K562 (cell line): ENCODE results near the gene FOXO3. TPM values are rescaled to one million over a fixed set of nuclear protein-coding genes. Genes with fewer than 3 reads are reported as not detected.

ENCODE experiments used
- ATAC-seq: fragments of 200-7000 bp; cut with Tn5 transposase; 3 replicates; pipeline ENCODE4 v1.9.1; 2020; ENCODE audit warnings: moderate library complexity
- BruUV-seq: library from RNA; stranded (reverse); fragments of 400-500 nt; replicated peaks from 2 replicates; lab custom pipeline; 2021; lab: Mats Ljungman, UMichigan
- CTCF ChIA-PET: fragments of 300-600 bp; formaldehyde crosslinking; extraction: SDS; loops from one replicate; lab custom pipeline; 2021; ENCODE audit warnings: low intra/inter-chr PET ratio; lab: Yijun Ruan, JAX
- POLR2A ChIA-PET: fragments of 300-600, 350-650 bp; sonication (Branson Sonifier 250); formaldehyde crosslinking; extraction: SDS; loops from one replicate; lab custom pipeline; 2021; ENCODE audit warnings: antibody characterized with exemption, inconsistent platforms; lab: Yijun Ruan, JAX
- DNase-seq, 4 experiments: peaks; one replicate each; pipeline versions ENCODE4 v3.0.0 to v3.0.0-alpha.2; 2011 to 2018; ENCODE audit warnings: low spot score in 3 of 4, mixed read lengths in 3 of 4; ENCODE audit errors: extremely low read depth in 1 of 4
- FAIRE-seq: peaks from 2 replicates; lab custom pipeline; 2011; peaks lifted over from hg19 to GRCh38; lab: Jason Lieb, UNC
- H2AFZ ChIP-seq: 2 replicates; pipeline ENCODE4 v1.6.0; 2011; ENCODE audit warnings: low read depth, low read length, control low read depth, inconsistent platforms
- H3K27ac ChIP-seq: fragments of 200-600 bp; 3 replicates; pipeline ENCODE4 v1.8.0; 2011; ENCODE audit warnings: low read depth, mild to moderate bottlenecking, control low read depth, inconsistent platforms, low read length, moderate library complexity, mixed read lengths; ENCODE audit errors: extremely low read depth
- H3K27me3 ChIP-seq, 2 experiments: fragments of 300-600 bp in 1 of 2; 2 replicates in 1 of 2; 3 replicates in 1 of 2; pipeline versions ENCODE4 v1.6.0 to v1.8.0; 2011; ENCODE audit warnings: inconsistent platforms in 2 of 2, low read length in 2 of 2, mild to moderate bottlenecking in 1 of 2, mixed read lengths in 1 of 2, moderate library complexity in 1 of 2; ENCODE audit not compliant: control insufficient read depth in 2 of 2, insufficient read depth in 2 of 2
- H3K36me3 ChIP-seq: fragments of 300-600 bp; 3 replicates; pipeline ENCODE4 v1.8.0; 2011; ENCODE audit warnings: mild to moderate bottlenecking, low read length, inconsistent platforms; ENCODE audit not compliant: control insufficient read depth, insufficient read depth
- H3K4me1 ChIP-seq, 2 experiments: fragments of 200-600 bp in 1 of 2; replicated peaks in 1 of 2; 2 replicates in 1 of 2; 3 replicates in 1 of 2; pipeline versions ENCODE4 v1.5.1 to v1.8.0; 2011; ENCODE audit warnings: inconsistent platforms in 2 of 2, low read length in 2 of 2, mild to moderate bottlenecking in 1 of 2, mixed read lengths in 1 of 2, moderate library complexity in 1 of 2; ENCODE audit not compliant: control insufficient read depth in 2 of 2, insufficient read depth in 2 of 2
- H3K4me2 ChIP-seq: 2 replicates; pipeline ENCODE4 v1.6.1; 2011; ENCODE audit warnings: low read length, control low read depth, inconsistent platforms, mixed read lengths; ENCODE audit not compliant: insufficient read depth
- H3K4me3 ChIP-seq: fragments of 200-600 bp; sonication (generic), shearing (Covaris generic); 2 replicates; pipeline ENCODE4 v1.5.1; 2016; ENCODE audit warnings: control low read depth, inconsistent platforms
- H3K79me2 ChIP-seq: fragments of 200-600 bp; 3 replicates; pipeline ENCODE4 v1.8.0; 2011; ENCODE audit warnings: low read length, inconsistent platforms; ENCODE audit not compliant: control insufficient read depth, insufficient read depth
- H3K9ac ChIP-seq, 2 experiments: 2 replicates each; pipeline versions ENCODE4 v1.6.0 to v1.6.1; 2011; ENCODE audit warnings: low read depth in 2 of 2, low read length in 2 of 2, control low read depth in 1 of 2, inconsistent platforms in 1 of 2, mild to moderate bottlenecking in 1 of 2, mixed read lengths in 1 of 2; ENCODE audit not compliant: insufficient read depth in 1 of 2
- H3K9me1 ChIP-seq: one replicate; pipeline ENCODE4 v1.6.0; 2011; ENCODE audit warnings: inconsistent platforms, mild to moderate bottlenecking, low read length, moderate library complexity; ENCODE audit not compliant: control insufficient read depth, insufficient read depth
- H3K9me3 ChIP-seq: replicated peaks from 2 replicates; pipeline ENCODE4 v1.5.1; 2011; ENCODE audit warnings: low read depth, low read length, inconsistent platforms; ENCODE audit not compliant: control insufficient read depth, insufficient read depth
- H4K20me1 ChIP-seq: replicated peaks from 2 replicates; pipeline ENCODE4 v1.6.1; 2011; ENCODE audit warnings: low read length, inconsistent platforms, mixed read lengths; ENCODE audit not compliant: control insufficient read depth, insufficient read depth
- ADNP ChIP-seq: fragments of 200-800 bp; sonication (Bioruptor generic); IDR thresholded peaks from 2 replicates; pipeline ENCODE4 v1.6.1; 2016; ENCODE audit warnings: missing genetic modification characterization, missing compliant biosample characterization
- CREB3 ChIP-seq: fragments of 450-650 bp; conservative IDR thresholded peaks from 2 replicates; pipeline ENCODE4 v1.6.1; 2016; ENCODE audit warnings: missing genetic modification characterization, low read depth, mild to moderate bottlenecking, missing compliant biosample characterization, moderate library complexity
- E2F3 ChIP-seq: fragments of 250-450 bp; sonication (Bioruptor Pico); IDR thresholded peaks from 2 replicates; pipeline ENCODE4 v1.4.0; 2020; ENCODE audit warnings: mild to moderate bottlenecking
- ELF1 ChIP-seq: fragments of 200-800 bp; sonication (Bioruptor generic); IDR thresholded peaks from 2 replicates; pipeline ENCODE4 v1.6.1; 2016; ENCODE audit warnings: missing genetic modification characterization, missing compliant biosample characterization
- ETS2 ChIP-seq: IDR thresholded peaks from 2 replicates; pipeline ENCODE4 v1.6.1; 2016; ENCODE audit warnings: borderline replicate concordance, missing genetic modification characterization, mild to moderate bottlenecking, moderate library complexity, missing compliant biosample characterization; ENCODE audit not compliant: poor library complexity, severe bottlenecking
- KAT8 ChIP-seq: fragments of 450-650 bp; IDR thresholded peaks from 2 replicates; pipeline ENCODE4 v1.6.1; 2016; ENCODE audit warnings: low read depth, mild to moderate bottlenecking
- RFX1 ChIP-seq: fragments of 450-650 bp; IDR thresholded peaks from 2 replicates; pipeline ENCODE4 v1.6.1; 2016; ENCODE audit warnings: mild to moderate bottlenecking, moderate library complexity
- SLC30A9 ChIP-seq: fragments of 250-450 bp; sonication (Bioruptor Pico); IDR thresholded peaks from 2 replicates; pipeline ENCODE4 v1.8.0; 2022; ENCODE audit warnings: mild to moderate bottlenecking, moderate library complexity
- SMAD4 ChIP-seq: fragments of 250-450 bp; sonication (Bioruptor Pico); conservative IDR thresholded peaks from 2 replicates; pipeline ENCODE4 v1.8.0; 2021; ENCODE audit warnings: inconsistent platforms, mild to moderate bottlenecking, moderate library complexity
- SMARCE1 ChIP-seq: fragments of 450-650 bp; IDR thresholded peaks from 2 replicates; pipeline ENCODE4 v1.7.1; 2016; ENCODE audit warnings: mild to moderate bottlenecking
- SRSF7 ChIP-seq: fragments of 200-400 bp; formaldehyde crosslinking; optimal IDR thresholded peaks from 2 replicates; pipeline ENCODE3; 2017; ENCODE audit warnings: mild to moderate bottlenecking, low read depth, low read length
- TSC22D4 ChIP-seq: fragments of 450-650 bp; IDR thresholded peaks from 2 replicates; pipeline ENCODE4 v1.6.1; 2016; ENCODE audit warnings: missing genetic modification characterization, missing biosample characterization, control low read depth
- WGBS: fragments of 100-300 bp; shearing (Covaris generic); methylation state at CpG from one replicate; pipeline ENCODE4 v1.1.6; 2016; ENCODE audit warnings: low coverage, mixed read lengths; ENCODE audit not compliant: insufficient coverage; ENCODE audit errors: missing lambda C conversion rate; 5-methylcytosine and 5-hydroxymethylcytosine counted together
- in situ Hi-C: fragments of 300-500 bp; cut with MboI; formaldehyde crosslinking; loops from 4 replicates; pipeline ENCODE4 v1.15.0; 2018; ENCODE audit warnings: inconsistent platforms, mixed read lengths
- intact Hi-C: fragments of 100-400 bp; cut with micrococcal nuclease; formaldehyde crosslinking; loops from 2 replicates; pipeline ENCODE4 v1.14.2; 2022
- polyA plus RNA-seq, 8 experiments: library from polyadenylated mRNA; depleted of rRNA in 4 of 8; stranded (reverse) in 5 of 8; unstranded in 3 of 8; fragments of >200 nt; fragmentation: Nextera tagmentation in 2 of 8; fragmentation: Illumina TruSeq in 1 of 8; extraction: Ambion mirVana in 2 of 8; extraction: Trizol in 1 of 8; gene quantifications; 2 replicates each; pipeline versions ENCODE4 v1.2.1 to v1.2.3, GENCODE V29; 2011 to 2014; ENCODE audit warnings: inconsistent platforms in 1 of 8, missing spikeins in 1 of 8
- total RNA-seq, 7 experiments: library from RNA; depleted of rRNA in 6 of 7; stranded (reverse); fragments of >200 nt in 6 of 7; fragmentation: Illumina TruSeq in 2 of 7; extraction: Trizol in 2 of 7; gene quantifications; 2 replicates each; pipeline versions ENCODE4 v1.2.1 to v1.2.3, GENCODE V29; 2011 to 2021; ENCODE audit warnings: low replicate concordance in 1 of 7
- TF ChIP-seq, protein P1 (sequence below), 3 experiments: IDR thresholded peaks in 2 of 3; conservative IDR thresholded peaks in 1 of 3; 2 replicates each; pipeline ENCODE4 v1.5.1; 2011 to 2012; ENCODE audit warnings: low read length in 3 of 3, mild to moderate bottlenecking in 3 of 3, control low read depth in 2 of 3, improper control_type of control experiment in 1 of 3, inconsistent platforms in 1 of 3, low read depth in 1 of 3, mixed read lengths in 1 of 3, moderate library complexity in 1 of 3; ENCODE audit not compliant: insufficient read depth in 2 of 3
- TF ChIP-seq, protein P2 (sequence below): conservative IDR thresholded peaks from 2 replicates; pipeline ENCODE4 v1.6.1; 2011; ENCODE audit warnings: low read depth, mild to moderate bottlenecking, low read length; ENCODE audit not compliant: control insufficient read depth
- TF ChIP-seq, protein P3 (sequence below): fragments of 450-650 bp; IDR thresholded peaks from 2 replicates; pipeline ENCODE4 v1.6.1; 2016

The FOXO3 gene
- total and polyA plus RNA-seq, 9 of the 15 experiments (the other 6 are each of a cell fraction or from before 2014, with no cell fraction given): 3.0 to 14.6 (median 6.0) TPM

DNA sequence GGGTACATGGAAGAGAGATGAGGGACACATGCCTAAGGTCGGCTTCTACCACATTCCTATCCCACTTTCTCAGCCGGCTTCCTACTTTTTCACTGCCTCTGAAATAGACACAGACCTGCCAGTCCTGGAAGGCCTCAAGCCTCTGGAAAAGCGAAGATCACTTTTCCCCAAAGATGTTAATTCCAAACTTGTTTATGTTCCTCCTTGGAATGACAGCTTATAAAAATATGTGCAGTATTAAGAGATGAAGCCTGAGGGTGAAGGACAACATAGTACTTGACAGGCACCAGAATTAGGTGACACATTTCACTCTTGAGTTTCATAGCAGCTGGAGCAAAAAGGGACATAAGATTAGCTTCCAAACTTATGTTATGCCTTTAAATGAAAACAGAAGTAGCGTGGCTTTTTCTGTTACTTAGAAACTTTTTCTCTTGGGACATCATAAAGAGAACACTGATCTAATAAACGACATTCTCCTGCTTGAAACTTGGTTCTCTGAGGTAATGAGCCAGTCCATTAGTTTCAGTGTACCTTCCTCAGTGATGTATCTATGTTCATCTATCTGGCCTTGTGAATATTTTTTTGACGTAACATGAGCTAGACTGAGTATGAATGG, 25.3 kb downstream of the FOXO3 start:
- Histone ChIP-seq H3K4me3 (no peak overlapping the region), H3K27ac (no peak overlapping the region), H3K27me3 (no peaks in the 10 kb centered on the region), H4K20me1 (0 out of 2 replicates have a peak, but pooled peaks cover 6% of the 10 kb centered on the region), H2AFZ (no peak overlapping the region), H3K9me3 (no peaks in the 10 kb centered on the region), H3K9me1 (no peaks in the 10 kb centered on the region), H3K79me2 (peaks cover 38% of the 10 kb centered on the region), H3K9ac (no peak overlapping the region)
- no TSS peak for BruUV-seq
- intact Hi-C loops (no loop called here), in situ Hi-C loops (no loop called here)
- no peak for FAIRE-seq
- POLR2A ChIA-PET: interaction anchor here (0.8 to 2.4 kb wide), 3 partner anchors 10 to 23 kb away, joined by 3 to 8 read pairs (median 4); no protein-coding TSS in a partner anchor
- CTCF ChIA-PET: no interaction called here
- no peak for TF ChIP-seq KAT8
- no peak for TF ChIP-seq CREB3 (tag)
- TF ChIP-seq SRSF7: no peak
- TF ChIP-seq, protein P1, sequence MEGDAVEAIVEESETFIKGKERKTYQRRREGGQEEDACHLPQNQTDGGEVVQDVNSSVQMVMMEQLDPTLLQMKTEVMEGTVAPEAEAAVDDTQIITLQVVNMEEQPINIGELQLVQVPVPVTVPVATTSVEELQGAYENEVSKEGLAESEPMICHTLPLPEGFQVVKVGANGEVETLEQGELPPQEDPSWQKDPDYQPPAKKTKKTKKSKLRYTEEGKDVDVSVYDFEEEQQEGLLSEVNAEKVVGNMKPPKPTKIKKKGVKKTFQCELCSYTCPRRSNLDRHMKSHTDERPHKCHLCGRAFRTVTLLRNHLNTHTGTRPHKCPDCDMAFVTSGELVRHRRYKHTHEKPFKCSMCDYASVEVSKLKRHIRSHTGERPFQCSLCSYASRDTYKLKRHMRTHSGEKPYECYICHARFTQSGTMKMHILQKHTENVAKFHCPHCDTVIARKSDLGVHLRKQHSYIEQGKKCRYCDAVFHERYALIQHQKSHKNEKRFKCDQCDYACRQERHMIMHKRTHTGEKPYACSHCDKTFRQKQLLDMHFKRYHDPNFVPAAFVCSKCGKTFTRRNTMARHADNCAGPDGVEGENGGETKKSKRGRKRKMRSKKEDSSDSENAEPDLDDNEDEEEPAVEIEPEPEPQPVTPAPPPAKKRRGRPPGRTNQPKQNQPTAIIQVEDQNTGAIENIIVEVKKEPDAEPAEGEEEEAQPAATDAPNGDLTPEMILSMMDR (IDR thresholded peaks at IDR 0.05 in 2 of 3, conservative IDR thresholded peaks at IDR 0.05 in 1 of 3; ENCODE audit: insufficient read depth in 2 of 3, low read depth in 1 of 3, low read length in 3 of 3): no peak
- no peak for TF ChIP-seq ADNP (tag)
- TF ChIP-seq SMARCE1: no peak
- TF ChIP-seq SLC30A9: no peak
- TF ChIP-seq, protein P2, sequence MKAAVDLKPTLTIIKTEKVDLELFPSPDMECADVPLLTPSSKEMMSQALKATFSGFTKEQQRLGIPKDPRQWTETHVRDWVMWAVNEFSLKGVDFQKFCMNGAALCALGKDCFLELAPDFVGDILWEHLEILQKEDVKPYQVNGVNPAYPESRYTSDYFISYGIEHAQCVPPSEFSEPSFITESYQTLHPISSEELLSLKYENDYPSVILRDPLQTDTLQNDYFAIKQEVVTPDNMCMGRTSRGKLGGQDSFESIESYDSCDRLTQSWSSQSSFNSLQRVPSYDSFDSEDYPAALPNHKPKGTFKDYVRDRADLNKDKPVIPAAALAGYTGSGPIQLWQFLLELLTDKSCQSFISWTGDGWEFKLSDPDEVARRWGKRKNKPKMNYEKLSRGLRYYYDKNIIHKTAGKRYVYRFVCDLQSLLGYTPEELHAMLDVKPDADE: no peak
- TF ChIP-seq RFX1: no peak
- TF ChIP-seq E2F3 (CRISPR knock-in tag): no peak
- no peak for TF ChIP-seq ETS2 (tag)
- TF ChIP-seq, protein P3, sequence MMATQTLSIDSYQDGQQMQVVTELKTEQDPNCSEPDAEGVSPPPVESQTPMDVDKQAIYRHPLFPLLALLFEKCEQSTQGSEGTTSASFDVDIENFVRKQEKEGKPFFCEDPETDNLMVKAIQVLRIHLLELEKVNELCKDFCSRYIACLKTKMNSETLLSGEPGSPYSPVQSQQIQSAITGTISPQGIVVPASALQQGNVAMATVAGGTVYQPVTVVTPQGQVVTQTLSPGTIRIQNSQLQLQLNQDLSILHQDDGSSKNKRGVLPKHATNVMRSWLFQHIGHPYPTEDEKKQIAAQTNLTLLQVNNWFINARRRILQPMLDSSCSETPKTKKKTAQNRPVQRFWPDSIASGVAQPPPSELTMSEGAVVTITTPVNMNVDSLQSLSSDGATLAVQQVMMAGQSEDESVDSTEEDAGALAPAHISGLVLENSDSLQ: no peak
- no peak for TF ChIP-seq SMAD4 (CRISPR knock-in tag)
- TF ChIP-seq ELF1 (tag): no peak
- TF ChIP-seq TSC22D4 (tag): no peak
- TF ChIP-seq, all 486 proteins: peak for 0
- H3K4me1 ChIP-seq: peaks cover 12 to 44% of the 10 kb centered on the region in 2 experiments
- ATAC-seq (no peak), DNase-seq (no peak)
- WGBS: 61% methylated on average over 6 of the region's 6 CpGs
- H3K36me3 ChIP-seq: no peaks in the 10 kb centered on the region
- no peak overlapping the region for H3K4me2 ChIP-seq
